NOMO-1 treated with DMSO at 0.1 percent for 48 hours (cell line): ENCODE data around the gene CARD8.
"Not testable (repeated sequence)": the region's sequence is repeated elsewhere in the genome, so short reads cannot be mapped to it uniquely, and the experiment has no call there.

Source experiments
- DNase-seq: peaks from one replicate; lab custom pipeline; 2025; ENCODE audit not compliant: unreplicated experiment; lab: John Stamatoyannopoulos, UW

Gene CARD8

DNA sequence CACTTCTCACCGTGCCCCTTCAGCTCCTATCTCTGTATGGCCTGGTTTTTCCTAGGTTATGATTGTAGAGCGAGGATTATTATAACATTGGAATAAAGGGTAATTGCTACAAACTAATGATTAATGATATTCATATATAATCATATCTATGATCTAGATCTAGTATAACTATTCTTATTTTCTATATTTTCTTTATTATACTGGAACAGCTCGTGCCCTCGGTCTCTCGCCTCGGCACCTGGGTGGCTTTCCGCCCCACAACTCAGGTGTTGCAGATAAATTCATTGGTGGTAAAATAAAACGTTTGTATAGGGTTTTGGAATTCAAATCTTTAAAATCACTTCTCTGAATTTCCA is 4.6 kb upstream of the CARD8 start:
- DNase-seq: not testable (repeated sequence)

DNA sequence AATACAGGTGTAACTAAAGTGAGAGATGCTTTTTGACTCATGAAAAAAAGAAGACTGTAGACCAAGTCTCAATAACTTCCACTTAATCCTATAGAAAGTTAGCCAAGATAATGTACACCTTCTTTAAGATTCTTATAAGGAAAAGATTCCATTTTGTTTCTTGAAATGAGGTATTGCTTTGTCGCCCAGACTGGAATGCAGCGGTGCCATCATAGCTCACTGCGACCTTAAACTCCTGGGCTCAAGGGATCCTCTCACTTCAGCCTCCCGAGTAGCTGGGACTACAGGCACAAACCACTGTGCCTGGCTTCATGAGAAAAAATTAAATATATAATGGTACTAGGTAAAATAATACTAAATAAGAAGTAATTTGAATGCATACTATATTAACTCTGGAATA is 3.3 kb upstream of the CARD8 start:
- not testable (repeated sequence) for DNase-seq

DNA sequence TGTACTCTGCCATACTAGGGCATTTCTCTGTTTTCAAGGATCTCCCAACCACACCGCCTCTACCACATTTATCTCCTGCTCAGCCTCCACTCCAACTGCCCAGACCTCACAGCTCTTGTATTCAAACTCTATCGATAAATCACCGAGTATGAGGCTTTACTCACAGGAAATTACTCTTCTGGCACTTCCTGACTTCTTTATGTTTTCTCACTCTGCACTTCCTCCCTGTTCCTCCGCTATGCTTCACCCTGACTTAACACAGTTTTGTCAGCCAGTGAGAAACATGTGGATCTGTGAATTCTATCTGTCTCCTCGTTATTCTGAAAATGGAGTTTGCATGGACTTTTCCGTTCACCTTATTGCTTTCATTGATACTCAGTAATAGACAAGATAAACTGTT is 2.6 kb upstream of the CARD8 start:
- DNase-seq: peak; percentile 67

DNA sequence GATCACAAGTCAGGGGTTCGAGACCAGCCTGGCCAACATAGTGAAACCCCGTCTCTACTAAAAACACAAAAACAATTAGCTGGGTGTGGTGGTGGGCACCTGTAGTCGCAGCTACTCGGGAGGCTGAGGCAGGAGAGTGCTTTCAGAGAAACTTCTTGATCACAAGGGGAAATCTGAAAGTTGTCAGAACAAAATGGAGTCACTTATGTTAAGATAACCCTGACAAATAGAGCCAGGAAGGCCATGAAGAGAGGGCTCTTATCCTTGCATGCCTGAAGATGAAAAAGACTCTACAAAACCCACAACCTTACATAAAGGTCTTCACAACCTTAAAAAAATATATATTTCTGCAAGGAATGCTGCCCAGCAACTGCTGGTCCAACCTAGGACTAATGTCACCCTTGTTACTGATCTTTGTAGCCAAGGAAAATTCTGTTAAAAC is 1.2 kb downstream of the CARD8 start:
- no peak for DNase-seq

DNA sequence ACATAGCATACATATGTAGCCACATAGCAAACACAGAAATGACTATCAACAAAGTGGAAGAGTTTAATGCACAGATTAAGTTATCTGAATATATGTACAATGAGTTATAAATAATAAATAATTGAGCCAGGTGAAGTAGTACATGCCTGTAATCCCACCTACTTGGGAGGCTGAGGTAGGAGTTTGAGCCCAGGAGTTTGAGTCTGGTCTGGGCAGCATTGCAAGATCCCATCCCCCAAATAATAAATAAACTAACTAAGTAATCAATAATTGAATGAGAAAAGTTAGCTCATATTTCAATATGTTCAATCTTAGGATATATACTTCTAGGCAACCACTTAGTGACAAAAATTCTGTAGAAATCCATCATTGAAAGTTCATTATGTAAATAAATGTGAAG is 1.7 kb downstream of the CARD8 start:
- DNase-seq: no peak

DNA sequence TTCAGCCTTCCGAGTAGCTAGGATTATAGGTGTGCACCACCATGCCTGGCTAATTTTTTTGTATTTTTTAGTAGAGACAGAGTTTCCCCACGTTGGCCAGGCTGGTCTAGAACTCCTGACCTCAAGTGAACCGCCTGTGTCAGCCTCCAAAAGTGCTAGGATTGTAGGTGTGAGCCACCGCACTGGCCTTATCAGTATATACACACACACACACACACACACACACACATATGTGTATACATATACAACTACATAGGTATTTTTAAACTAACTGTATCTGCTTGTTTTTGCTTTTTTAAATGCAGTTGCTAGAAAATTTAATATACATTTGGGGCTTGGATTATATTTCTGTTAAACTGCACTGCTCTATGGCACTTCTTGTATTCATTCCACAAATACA is 3.1 kb downstream of the CARD8 start:
- DNase-seq: no peak

DNA sequence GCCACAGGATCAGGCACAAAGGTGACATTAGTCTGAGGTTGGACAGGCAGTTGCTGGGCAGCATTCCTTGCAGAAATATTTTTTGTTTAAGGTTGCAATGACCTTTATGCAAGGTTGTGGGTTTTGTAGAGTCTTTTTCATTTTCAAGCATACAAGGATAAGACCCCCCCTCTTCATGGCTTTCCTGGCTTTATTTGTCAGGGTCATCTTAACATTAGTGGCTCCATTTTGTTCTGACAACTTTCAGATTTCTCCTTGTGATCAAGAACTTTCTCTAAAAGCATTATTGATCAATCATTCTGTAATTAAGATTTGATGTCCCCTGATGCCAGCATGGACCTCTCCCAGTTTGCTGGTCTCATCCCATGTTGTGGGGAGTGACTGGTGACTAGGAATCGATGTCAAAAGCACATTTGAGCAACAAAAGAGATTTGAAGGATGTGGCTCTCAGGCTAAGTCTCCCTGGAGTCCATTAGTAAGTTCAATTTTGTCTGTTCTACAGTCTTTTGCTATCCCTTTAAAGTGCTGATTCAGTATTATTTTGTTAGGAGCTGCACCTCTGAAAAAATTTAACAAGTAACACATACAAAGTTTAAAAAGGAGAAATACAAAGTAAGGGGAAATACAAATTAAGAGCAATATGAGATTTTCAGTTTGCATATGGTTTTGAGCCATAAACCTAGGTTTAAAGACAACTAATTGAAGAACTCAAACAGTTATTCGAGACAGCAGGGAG is 5.3 kb downstream of the CARD8 start:
- no peak for DNase-seq

DNA sequence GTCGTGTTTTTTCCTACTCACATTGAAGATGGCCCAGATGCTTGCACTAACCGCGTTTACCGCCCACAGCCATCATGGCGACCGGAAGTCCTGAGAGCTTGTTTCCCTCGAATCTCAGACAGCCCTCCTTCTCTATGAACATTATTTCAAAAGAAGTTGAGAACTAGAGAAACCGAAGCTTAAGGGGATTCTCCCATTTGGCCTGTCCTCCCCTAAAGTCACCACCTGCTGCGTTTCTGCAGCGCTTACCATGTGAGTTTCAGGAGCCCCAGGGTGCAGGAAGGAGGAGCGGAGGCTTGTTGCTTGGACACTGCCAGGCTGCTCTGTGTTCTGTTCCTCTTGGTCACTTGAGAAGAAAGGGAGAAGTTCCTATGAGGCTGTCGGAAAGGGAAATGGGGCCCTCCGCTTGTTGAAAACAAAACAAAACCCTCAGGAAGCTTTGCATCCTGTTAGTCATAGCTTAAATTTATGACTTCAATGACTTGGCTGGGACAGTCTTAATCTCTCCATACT is 6.2 kb downstream of the CARD8 start:
- peak; percentile 96 for DNase-seq

DNA sequence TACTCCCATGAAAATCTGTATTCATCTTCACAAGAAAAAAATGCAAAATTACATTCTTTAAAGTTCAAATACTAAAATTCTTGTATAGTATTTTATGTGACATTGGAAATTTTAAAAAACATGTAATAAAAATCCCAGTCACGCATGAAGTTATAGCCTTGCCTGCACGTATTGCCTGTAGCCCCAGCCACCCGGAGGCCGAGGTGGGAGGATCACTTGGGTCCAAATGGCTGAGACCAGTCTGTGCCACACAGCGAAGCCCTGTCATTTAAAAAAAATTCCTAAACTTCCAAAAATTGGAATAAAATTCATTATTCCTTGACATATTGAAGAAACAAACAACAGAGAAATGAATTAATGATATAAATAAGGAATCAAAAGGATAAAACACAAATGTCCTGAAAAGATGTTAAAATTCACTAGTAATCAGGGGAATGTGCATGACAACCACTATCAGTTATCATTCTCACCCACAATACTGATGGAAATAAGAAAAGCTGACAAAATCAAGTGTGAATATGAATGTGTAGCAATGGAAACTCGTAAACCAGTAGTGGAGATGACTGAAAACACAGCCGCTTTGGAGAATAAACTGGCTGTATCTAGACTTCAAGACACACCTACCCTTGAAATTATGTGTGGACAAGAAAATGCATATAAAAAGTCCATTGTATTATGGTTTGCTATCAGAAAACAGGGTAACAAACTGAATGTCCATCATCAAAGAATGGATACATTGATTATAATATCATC is 7.5 kb downstream of the CARD8 start:
- DNase-seq: no peak

DNA sequence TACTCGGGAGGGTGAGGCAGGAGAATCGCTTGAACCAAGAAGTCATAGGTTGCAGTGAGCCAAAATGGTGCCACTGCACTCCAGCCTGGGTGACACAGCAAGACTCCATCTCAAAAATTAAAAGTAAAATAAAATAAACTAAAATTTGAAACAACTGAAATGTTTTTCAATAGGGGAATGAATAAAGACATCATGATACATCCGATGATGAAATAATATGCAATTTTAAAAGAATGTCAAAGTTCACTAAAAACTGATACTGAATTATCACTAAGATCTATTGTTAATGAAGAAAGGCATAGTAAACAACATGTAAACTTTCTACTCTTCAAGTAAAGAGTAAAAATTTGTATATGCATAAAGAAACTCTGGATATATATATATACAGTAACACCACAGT is 8.5 kb downstream of the CARD8 start:
- DNase-seq: no peak

DNA sequence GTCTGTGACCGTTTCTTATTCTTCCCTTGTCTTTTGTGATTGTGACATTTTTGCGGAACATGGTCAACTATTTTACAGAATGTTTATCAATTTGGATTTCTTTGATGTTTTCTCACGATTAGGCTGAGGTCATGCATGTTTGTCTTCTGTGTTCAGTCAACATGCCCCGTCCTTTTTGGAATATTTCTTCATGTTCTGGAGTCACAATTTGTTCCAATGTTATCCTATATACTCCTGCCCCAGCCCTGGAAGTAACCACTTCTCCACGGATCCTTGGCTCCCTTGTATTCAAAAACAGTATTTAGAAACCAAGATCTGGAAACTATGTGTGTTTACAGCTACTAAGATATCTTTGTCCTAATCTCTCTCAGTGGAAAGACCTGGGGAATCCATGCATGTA is 9.6 kb downstream of the CARD8 start:
- no peak for DNase-seq

DNA sequence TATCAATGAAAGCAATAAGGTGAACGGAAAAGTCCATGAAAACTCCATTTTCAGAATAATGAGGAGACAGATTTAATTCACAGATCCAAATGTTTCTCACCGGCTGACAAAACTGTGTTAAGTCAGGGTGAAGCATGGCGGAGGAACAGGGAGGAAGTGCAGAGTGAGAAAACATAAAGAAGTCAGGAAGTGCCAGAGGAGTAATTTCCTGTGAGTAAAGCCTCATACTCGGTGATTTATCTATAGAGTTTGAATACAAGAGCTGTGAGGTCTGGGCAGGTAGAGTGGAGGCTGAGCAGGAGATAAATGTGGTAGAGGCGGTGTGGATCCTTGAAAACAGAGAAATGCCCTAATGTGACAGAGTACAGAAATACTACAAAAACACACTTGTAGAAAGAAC is 11.4 kb downstream of the CARD8 start:
- peak; percentile 11 for DNase-seq

DNA sequence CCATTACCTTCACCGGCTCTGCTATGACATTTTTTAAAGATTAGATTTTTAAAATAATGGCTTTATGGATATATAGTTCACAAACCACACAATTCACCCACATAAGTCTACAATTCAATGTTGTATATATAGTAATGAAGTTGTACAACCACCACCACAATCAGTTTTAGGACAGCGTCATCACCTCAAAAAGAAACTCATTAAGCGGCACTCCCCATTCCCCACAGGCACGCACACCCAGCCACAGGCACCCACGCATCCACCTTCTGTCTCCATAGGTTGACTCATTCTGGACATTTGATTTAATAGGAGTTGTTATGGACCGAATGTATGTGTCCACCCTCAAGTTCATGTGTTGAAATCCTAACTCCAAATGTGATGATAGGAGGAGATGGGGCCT is 13.9 kb downstream of the CARD8 start:
- not testable (repeated sequence) for DNase-seq

DNA sequence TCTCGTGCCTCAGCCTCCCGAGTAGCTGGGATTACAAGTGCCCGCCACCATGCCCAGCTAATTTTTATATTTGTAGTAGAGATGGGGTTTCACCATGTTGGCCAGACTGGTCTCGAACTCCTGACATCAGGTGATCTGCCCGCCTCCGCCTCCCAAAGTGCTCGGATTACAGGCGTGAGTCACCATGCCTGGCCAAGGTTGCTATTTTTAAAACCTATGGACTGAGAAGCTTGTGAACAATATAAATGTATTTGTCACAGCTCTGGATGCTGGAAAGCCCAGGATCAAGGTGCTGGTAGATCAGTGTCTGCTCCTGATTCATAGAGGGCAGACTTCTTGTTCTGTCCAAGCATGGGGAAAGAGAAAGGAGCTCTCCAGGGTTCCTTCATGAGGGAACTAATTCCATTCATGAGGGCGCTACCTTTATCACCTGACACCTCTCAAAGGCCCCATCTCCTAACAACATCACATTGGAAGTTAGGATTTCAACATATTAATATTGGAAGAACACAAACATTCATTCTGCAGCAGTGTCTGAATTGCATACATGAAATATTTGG is 16.1 kb downstream of the CARD8 start:
- DNase-seq: no peak

DNA sequence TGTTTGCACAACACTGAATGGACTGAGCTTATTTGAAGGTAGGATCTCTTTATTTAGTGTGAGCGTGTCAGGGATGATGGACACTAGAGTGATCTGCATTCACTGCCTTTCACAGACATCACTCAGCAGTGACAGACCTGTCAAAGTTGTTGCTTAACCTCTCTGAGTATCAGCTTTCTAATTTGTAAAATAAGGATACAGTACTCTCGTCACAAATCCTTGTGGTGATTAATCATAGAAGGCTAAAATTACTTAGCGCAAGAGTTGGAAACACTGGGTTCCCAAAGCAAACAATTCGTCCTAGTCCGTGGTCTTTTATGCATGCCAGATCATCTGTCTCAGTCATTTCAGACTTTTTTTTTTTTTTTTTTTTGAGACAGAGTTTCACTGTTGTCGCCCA is 16.6 kb downstream of the CARD8 start:
- DNase-seq: no peak

DNA sequence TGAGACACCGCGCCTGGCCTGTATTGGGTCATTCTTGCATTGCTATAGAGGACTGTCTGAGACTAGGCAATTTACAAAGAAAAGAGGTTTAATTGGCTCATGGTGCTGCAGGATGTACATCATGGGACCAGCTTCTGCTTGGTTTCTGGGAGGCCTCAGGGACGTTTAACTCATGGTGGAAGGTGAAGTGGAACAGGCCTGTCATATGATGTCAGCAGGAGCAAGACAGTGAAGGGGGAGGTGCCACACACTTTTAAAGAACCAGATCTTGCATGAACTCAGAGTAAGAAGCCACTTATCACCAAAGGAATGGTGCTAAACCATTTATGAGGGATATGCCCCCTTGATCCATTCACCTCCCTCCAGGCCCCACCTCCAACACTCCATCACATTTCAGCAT is 18.7 kb downstream of the CARD8 start:
- DNase-seq: no peak

DNA sequence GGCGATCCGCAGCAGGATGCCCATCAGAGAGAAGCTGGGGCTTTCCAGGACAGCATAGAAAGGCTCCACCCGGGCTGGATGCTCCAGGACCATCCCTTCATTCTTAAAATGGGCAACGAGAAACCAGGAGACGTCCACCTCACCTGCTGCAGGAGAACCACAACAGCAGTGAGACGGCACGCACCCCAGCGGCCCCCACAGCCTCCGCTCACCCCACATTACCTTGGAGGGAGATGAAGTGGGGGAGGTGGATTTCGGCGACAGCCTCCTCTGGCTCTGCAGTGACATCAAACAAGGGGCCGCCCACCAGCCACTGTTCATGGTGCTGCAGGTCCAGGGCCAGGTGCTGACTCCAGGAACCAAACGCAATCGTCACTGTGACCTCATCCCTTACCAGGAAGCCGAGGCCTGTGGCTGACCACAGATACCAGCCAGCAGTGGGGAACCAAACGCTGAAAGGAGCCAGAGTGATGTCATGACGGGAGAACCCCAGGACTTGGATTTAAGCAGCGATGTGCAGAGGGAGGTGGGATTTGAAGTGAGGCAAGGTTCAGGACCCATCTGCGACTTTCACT is 25.1 kb downstream of the CARD8 start:
- DNase-seq: no peak

DNA sequence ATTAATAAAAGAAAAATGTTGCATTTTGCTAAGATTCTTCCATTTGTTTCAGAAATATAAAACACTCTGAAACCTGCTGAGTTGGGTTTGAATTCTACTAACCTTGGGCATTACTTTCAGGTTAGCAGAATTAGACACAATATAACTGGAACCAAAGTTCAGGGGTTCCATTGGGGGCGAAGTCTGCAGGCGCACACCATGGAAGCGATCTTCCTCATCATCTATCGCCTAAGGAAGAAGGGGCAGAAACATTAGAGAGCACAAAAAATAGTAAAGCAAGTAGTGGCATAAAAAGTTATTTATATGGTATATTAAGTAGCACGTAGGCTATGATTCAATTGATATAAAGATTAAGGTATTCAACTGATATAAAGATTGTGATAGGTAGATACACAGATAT is 34.1 kb downstream of the CARD8 start:
- no peak for DNase-seq

DNA sequence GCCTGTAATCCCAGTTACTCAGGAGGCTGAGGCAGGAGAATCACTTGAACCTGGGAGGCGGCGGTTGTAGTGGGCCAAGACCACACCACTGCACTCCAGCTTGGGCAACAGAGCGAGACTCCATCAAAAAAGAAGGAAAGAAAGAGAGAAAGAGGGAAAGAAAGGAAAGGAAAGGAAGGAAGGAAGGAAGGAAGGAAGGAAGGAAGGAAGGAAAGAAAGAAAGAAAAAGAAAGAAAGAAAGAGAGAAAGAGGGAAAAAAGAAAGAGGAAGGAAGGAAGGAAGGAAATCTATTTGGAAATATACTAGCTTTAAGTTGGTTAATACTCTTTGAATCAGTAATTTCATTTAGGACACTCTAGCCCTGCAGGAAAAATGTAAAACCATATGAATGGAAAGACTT is 34.9 kb downstream of the CARD8 start:
- not testable (repeated sequence) for DNase-seq

DNA sequence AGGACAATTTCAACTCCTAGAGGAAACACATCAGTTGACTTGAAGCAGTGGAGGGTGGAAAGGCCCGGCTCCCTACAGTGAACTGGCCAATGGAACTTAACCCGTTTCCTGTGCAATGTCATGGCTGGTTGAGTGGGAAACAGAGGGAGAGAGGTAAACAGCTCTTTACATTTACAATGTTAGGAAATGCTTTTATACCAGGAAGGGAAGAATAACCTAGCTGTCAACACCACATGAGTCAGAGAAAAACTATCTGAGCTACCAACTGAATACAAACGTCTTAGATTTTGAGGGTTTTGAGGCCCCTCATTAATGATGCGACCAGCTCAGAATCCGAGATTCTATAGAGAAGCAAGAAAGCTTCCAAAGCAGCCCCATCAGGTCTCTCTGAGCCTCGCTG is 36.7 kb downstream of the CARD8 start:
- no peak for DNase-seq

DNA sequence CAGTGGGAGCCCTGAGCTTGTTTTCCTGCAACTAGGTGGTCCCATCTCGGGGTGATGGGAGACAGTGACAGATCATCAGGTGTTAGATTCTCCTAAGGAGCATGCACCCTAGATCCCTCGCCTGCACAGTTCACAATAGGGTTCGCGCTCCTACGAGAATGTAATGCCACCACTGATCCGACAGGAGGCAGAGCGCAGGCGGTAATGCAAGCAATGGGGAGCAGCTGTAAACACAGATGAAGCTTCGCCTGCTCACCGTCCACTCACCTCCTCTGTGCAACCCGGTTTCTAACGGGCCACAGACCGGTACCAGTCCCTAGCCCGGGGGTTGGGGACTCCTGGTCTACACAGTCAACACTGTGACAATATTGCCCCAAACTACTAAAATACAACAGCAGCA is 38.8 kb downstream of the CARD8 start:
- DNase-seq: no peak

DNA sequence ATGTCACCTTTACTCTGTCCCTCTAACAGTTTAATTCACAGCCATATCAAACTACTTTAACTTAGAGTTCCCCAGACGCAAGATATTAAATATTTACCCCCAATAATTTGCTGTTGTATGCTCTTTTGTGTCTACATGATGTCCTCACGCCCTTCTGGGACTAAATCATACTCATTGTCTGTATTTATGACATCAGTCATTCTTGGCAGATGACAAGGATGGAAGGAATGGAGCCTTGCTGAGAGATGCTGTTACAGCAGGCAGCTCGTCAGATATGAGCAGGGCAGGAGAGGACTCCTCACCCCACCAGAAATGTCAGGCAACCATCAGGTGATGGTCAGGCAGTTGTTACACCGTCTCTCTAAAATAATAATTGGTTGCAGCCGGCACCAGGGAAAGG is 41.8 kb downstream of the CARD8 start:
- no peak for DNase-seq
